Dermis blood vessel endothelial cell (primary cell): ENCODE results near the gene HHATL. TPM values are rescaled to one million over a fixed set of nuclear protein-coding genes. Genes with fewer than 3 reads are reported as not detected.

ENCODE experiments used
- DNase-seq: peaks from one replicate; pipeline ENCODE4 v3.0.0; 2010
- total RNA-seq: library from RNA; depleted of rRNA; stranded (reverse); fragments of >200 nt; gene quantifications from 2 replicates; pipeline ENCODE4 v1.2.3, GENCODE V29; 2014

The HHATL gene
- total RNA-seq, 1 donor from 2014 or later: not detected

DNA sequence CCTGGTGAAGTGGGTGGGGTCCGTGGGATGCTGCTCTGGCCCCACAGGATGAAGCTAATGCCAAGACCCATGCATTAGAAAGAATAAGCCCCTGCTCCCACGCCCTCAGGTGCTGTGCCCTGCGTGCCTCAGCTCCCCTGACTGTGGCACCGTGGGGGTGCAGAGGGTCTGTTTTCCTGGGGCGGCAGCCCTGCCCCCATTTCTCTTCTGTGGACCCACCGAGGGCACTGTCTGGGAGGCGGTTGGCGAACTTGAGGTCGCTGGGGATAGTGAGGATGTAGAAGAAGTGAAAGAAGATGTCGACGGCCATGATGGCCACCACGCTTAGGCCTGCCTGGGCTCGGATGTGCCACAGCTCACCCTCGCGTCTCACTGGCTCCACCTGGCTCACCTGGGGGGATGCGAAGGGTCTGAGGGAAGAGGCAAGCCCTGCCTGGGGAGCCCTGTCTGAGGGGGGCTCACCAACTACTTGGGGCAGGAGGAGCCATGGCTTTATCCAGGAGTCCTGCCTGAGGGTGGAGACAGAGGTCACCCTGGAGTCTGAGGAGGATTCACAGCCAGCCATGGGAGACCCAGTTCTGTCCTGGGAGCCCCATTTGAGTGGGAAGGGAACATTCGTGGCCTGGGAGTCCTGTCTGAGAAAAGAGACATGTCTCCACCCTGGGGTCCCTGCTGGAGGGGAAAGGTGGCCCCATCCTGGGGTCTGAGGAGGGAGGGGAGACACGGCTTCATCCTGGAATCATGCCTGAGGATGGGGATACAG lies 5.1 kb downstream of the HHATL start:
- no peak for DNase-seq

DNA sequence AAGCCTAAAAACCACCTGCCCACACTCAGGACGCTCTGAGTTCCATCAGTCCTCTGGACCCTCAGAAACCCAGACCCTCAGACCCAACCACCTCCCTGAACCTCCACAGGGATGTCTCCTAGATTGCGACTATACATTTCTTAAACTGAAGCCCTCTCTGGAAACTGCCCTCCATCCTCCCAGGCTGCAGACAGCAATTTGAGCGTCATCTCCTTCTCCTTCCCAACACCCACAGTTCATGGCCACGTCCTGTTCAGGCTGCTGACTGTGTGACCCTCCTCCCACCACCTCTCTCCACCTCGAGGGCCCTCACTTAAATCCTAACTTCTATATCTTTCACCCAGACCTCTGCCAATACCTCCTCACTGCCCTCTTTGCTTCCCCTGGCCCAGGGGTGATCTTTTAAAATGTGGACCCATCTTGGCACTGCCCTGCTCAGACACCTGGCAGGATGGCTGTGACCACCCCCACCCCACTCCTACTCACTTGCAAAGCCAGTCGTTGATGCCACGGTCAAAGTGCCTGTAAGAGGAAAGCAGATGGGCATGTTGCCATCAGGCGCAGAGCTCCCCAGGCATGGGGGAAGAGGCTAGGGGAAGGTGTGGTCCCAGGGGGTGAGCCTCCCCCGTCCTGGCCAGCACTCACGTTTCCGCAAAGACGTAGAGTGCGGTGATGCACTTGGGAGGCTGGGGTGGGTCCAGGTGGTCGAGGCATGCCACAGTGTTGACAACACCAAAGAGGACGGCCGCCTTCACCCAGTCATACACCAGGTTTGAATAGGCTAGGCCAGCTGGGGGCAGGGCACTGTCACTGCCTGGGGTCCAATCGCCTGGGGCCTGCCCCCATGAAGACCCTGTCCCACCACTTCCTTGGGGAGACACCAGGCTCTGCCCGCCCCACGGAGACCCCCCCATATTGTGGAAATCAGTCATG lies 6.0 kb downstream of the HHATL start:
- no peak for DNase-seq

DNA sequence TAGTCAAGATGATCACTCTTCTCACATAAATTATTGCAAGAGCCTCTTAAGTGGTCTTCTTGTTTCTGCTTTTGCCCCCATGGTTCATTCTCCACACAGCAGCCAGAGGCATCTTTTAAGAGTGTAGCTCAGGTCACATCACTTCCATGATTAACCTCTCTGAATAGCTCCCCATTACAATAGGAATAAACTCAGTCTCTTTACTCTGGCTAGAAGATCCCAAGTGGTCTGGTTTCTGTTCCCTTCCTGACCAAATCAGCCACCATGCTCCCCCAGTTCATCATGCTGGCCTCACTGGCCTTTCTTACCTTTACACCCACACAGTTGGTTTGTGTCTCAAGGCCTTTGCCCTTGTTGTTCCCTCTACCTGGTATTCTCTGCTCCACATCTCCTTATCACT lies 8.2 kb downstream of the HHATL start:
- no peak for DNase-seq

DNA sequence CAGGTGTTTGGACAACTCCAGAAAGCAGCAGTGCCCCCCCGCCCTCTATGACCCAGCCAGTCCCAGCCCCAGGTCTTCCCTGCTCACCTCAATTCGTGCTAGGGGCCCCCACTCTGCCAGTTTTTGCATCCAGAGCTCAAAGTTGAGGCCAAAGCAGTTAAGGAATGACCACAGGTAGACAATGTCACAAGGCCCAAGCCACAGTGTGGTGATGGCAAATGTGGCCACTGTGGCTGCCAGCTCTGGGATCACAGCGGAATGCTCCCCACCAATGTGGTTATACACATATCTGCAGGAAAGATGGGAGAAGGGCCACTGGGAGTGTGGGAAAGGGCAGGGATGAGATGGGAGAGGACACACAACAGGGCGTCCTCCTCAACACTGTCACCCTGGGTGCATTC lies 9.1 kb downstream of the HHATL start:
- DNase-seq: no peak

DNA sequence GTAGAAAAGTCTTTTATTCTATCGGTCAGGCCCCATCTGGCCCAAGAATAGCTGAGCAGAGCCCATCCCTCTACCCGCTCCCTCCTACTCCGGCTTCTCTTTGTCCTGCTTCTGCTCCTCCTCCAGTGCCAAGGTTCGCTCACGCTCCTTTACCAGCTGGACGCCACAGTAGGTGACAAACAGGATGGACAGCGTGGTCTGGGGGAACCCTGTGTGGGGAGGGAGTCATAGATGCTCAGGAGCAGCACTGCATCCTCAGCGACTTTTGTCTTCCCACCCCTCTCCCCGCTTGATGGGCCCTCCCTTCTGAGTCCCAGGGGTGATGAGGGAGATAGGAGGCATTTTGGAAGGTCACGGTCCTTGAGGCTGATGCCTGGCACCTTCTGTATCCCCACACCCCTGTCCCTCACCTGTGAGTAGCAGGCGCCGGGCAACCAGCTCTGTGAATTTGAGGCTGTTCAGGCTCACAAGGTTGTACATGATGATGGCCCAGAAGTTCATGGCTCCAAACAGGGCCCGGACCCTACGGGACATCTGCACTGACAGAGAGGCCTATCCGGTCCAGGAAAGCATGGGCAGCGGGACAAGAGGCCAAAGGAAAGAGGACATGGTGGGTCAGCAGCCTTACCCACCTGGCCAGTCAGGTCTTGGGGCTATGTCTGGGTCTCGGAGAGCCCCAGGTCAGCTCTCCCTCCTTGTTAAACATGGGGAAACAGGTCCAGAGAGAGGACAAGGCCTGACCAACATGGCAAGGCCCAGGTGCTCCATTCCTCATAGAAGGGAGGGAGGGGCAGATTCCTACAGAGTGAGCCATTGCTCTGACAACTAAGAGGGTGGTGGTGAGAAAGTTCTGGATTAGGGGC lies 9.7 kb downstream of the HHATL start:
- DNase-seq: no peak

DNA sequence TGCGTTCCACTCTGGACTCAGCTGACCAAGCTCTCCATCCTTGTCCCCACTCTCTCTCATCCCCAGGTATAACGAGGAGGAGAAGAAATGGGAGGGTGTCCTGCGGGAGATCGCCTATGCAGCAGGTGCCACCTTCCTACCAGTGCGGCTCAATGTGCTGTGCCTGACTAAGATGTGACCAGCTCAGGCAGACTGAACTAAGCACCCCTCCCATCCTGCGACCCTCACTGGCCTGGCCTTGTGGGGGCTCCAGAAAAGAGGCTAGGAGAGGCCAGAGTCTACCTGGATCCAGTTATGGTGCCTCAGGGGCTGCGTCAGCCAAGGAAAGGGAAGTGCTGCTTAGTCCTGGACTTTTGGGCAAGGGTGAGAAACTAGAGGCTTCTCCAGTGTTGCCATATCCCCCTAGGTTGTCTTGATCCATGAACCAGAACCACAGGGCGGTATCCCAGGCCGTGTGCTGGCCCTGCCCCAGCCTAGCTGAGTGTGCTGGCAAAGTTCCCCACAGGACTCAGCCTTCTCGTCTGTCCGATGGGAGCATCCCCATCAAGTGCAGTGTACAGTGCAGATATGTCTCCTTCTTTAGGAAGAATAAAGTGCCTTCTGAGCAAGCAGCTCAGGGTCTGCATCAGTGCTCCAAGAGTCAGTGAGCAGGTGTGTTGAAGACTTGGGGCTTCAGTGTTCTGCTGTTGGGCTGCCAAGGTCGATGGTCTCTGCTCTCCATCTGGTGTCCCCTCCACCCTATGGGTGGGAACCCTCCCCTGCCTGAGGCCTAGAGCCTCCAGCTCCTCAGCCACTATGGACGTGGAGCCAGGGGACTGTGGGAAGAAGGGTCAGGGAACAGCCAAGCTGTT lies 10.6 kb downstream of the HHATL start:
- DNase-seq: no peak

DNA sequence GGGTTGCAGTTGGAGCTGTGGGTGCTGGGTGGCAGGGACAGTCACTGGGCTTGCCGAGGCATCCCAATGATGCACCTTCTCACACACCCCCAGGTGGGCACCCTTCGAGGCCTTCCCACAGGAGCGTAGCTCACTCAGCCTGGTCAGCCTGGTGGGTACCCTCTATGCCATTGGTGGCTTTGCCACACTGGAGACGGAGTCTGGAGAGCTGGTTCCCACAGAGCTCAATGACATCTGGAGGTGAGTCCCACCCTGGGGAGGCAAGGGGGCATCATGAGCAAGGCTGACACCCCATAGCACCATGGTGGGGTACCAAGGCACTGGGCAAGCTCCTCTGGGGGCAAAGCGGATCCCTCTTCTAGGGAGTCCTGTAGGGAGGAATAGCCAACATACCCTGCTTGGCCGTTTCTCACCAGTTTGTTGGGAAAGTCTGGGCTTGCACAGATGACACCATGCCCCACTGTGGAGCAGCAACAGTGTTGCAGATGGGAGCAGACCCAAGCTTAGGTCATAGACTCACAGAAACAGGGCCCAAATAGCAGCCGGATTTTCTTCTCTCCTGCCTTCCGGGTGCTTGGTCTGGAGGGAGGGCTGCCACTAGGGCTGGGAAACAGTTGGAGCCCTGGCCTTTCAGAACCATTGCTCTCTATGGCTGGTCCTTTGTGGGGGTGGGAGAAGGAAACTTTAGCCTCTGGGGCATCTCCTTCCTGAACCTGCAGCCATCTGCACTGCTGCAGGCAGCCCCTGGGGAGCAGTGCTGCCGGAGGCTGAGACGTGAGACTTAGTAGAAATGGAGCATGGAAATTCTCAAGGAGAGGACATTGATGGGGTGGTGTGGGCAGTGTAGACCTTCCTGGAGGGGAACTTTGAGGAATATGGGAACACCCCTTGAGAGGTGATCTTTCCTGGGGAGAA lies 11.6 kb downstream of the HHATL start:
- no peak for DNase-seq

DNA sequence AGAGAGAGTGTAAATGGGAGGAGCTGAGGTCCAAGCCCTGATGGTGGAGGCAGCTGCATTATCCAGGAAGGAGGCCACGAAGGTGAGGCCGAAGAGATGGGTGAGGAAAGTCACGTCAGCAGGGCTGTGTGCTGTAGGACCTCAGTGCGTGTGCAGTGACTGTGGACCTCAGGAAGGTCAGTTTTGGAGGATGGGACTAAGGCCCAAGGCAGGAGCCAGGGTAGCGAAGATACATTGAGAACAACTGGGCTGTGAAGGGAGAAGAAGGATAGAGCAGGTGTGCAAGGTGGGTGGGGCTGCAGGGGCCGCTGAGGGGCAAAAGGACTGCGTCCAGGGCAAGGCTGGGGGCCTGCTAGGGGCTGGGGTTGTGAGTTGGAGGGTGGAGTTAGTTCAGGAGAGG lies 12.4 kb downstream of the HHATL start:
- DNase-seq: no peak

DNA sequence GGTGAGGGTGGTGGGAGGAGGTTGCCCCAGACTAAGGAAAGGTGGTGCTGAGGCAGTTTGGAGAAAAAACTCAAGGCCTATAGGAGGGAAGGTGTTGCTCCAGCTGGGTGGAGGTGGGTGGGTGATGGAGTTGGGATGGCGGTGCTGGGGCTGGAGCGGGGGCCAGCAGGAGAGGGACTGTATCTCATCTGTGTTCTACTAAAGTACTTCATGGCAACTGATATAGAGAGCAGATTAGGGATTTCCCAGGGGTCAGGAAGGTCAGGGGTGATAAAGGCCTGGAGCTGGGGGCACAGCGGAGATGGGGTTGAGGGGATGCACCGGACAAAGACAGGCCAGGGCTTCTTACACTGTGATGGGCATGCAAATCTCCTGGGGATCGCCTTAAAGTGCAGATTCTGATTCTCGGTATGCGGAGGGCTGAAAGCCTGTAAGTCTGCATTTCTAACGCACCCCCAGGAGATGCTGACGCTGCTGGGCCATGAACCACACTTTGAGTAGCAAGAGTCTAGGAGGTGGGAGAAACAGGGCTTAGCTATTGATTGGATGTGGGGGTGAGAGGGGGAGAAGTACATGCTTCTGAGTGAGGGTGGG lies 13.1 kb downstream of the HHATL start:
- no peak for DNase-seq

DNA sequence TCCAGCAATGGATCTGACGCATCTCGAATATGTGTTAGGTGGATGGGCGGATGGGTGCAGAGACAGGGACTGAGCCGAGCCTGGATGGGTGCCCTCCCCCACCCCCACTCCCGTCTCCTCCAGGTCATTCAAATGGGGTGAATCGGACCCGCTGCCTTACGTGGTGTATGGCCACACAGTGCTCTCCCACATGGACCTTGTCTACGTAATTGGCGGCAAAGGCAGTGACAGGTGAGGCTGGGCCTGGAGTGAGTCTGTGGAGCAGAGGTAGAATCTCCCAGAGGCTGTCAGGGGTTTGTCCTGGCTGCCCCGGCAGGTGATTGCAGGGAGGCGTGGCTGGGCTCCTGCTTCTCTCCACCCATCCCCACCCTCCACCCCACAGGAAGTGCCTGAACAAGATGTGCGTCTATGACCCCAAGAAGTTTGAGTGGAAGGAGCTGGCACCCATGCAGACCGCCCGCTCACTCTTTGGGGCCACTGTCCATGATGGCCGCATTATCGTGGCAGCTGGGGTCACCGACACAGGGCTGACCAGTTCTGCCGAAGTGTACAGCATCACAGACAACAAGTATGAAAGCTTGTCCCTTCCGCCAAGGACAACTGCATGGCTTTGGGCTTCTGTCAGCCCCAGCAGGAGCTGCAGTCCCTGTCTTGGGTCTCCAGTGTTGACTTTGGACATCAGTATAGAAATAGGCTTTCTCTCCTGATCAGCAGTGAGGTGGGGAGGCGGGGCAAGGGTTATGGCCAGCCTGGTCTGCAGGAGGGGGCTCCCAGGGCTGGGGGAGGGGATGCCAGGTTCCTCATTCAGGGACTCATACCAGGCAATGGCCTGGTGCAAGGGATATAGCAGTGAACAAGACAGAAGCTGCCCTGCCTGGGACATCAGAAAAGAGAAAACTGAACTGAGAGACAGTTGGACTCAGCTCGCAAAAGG lies 13.8 kb downstream of the HHATL start:
- DNase-seq: no peak

DNA sequence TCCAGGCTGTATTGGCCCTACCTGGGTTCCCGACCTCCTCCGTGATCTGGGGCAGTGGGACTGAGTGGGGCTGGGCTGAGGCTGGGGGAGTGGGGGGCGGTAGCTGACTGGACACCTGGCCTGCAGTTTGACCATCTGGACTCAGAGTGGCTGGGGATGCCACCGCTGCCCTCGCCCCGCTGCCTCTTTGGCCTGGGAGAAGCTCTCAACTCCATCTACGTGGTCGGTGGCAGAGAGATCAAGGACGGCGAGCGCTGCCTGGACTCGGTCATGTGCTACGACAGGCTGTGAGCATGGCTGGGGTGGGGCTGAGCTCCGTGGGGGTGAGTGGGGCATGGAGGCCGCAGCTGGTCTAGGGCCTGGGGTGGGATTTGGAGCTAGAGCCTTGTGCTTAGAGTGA lies 14.6 kb downstream of the HHATL start:
- DNase-seq: no peak

DNA sequence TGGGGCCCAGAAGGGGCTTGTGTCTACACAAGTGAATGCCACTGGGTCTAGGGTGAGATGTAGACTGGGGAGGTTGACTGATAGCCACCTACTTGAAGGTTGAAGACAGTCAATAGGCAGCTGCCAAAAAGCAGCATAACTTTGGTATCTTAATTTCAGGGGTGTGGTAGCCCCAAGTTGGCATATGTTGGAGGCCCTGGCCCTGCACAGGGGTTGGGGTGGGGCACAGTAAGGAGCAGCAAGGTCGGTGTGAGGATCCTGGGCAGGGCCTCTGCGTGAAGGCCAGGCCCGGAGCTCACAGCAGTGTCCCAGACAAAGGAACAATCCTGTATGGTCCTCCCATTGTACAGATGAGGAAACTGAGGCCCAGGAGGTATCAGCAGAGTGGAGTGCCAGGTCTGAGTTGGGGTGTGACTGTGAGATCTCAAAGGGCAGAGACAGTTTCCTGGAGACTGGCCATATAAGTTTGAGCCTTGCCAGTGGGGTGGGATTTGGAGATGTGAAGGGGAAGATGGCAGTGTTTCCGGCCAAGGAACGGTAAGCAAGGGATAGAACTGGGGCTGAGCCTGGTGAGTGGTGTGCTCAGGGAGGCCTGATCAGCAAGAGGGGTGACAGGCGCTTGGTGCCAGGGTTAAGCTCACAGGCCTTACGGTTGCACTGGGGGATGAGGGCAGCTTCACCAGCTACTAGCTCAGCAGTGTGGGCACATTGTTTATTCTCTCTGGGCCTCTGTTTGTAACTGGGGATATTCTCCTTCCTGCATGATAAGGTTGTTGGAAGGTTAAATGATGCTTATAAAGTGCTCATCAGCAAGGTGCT lies 15.6 kb downstream of the HHATL start:
- no peak for DNase-seq

DNA sequence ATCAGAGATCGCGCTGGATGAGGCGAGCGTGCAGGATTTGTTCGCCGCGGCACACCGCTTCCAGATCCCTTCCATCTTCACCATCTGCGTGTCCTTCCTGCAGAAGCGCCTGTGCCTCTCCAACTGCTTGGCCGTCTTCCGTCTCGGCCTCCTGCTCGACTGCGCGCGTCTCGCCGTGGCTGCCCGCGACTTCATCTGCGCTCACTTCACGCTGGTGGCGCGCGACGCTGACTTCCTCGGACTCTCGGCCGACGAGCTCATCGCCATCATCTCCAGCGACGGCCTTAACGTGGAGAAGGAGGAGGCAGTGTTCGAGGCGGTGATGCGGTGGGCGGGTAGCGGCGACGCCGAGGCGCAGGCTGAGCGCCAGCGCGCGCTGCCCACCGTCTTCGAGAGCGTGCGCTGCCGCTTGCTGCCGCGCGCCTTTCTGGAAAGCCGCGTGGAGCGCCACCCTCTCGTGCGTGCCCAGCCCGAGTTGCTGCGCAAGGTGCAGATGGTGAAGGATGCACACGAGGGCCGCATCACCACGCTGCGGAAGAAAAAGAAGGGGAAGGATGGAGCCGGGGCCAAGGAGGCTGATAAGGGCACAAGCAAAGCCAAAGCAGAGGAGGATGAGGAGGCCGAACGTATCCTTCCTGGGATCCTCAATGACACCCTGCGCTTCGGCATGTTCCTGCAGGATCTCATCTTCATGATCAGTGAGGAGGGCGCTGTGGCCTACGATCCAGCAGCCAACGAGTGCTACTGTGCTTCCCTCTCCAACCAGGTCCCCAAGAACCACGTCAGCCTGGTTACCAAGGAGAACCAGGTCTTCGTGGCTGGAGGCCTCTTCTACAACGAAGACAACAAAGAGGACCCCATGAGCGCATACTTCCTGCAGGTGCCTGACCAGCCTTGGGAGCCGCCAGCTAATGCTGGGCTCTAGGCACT lies 16.4 kb downstream of the HHATL start:
- no peak for DNase-seq

DNA sequence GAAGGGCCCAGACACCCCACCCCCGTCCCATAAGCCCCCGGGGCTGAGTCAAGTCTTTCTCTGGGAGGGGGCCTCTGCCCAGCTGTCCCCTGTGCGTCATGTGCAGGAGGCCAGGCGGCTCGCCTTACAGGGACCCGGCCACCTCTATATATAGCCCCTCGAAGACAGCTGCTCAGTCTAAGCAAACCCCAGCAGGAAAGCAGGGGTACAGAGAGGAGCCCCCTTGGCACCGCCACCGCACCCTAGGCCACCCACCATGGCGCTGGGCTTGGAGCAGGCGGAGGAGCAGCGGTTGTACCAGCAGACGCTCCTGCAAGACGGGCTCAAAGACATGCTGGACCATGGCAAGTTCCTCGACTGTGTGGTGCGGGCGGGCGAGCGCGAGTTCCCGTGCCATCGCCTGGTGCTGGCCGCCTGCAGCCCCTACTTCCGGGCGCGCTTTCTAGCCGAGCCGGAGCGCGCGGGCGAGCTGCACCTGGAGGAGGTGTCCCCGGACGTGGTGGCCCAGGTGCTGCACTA lies 17.2 kb downstream of the HHATL start, which contains the start of gene KLHL40:
Gene KLHL40, plus strand, starts transcription at position 175 of the 519 bp plus-strand sequence. Its CDS starts 82 bp downstream, at position 257.
- DNase-seq: no peak

DNA sequence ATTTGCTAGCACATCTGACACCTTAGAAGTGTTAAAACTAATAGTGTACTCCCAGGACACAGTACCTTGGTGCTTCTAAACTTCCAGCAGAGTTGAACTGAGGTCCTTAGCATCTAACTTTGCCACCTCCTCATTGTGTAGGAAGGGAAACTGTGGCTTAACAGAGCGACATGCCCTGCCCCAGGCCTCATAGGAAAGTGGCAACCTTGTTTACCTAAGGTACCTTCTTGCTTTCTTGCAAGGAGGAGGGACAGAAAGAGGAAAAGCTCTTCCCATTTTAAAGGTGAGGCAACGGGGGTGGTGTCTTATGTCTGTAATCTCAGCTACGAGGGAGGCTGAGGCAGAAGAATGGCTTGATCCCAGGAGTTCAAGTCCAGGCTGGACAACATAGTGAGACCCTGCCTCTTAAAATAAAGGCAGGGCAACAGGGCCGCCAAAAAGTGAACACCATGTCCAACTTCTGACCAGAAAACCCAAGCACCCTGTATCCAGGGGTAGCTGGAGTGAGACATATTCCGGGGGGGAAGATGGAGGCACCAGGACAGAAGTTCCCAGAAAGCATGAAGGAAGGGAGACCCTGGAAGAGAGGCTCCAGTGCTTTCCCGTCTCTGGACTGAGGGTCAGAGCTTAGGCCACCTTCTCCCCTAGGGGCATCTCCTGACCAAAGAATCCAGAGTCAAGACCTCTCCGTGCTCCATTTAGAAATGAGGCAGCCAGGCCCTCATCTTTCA lies 17.8 kb downstream of the HHATL start:
- DNase-seq: no peak
